Heart left ventricle (tissue), 16 donors: Measurements from ENCODE around the gene GPRC5D. TPM values are rescaled to one million over a fixed set of nuclear protein-coding genes. Genes with fewer than 3 reads are reported as not detected.

ENCODE experiments used
- ATAC-seq, 4 donors: fragments of 200-7000 bp; cut with Tn5 transposase; one replicate each; pipeline ENCODE4 v1.9.1; 2020 to 2022; ENCODE audit warnings: moderate library complexity in 4 of 4, mild to moderate bottlenecking in 3 of 4, moderate number of reproducible peaks in 1 of 4
- DNase-seq, 5 donors: peaks; one replicate each; pipeline ENCODE4 v3.0.0-alpha.2; 2020
- H3K27ac ChIP-seq, 12 donors: fragments of 200-600 bp; sonication (generic) in 4 of 12; one replicate each; pipeline versions ENCODE4 v1.5.0 to v1.8.0; 2016 to 2022; ENCODE audit warnings: mild to moderate bottlenecking in 2 of 12
- H3K27me3 ChIP-seq, 9 donors: fragments of 200-600 bp; sonication (generic) in 2 of 9; one replicate each; pipeline versions ENCODE4 v1.5.1 to v1.8.0; 2016 to 2022; ENCODE audit warnings: mild to moderate bottlenecking in 3 of 9
- H3K36me3 ChIP-seq, 9 donors: fragments of 200-600 bp; sonication (generic) in 2 of 9; one replicate each; pipeline versions ENCODE4 v1.5.0 to v1.8.0; 2018 to 2022; ENCODE audit warnings: mild to moderate bottlenecking in 2 of 9
- H3K4me1 ChIP-seq, 12 donors: fragments of 200-600 bp; sonication (generic) in 4 of 12; one replicate each; pipeline versions ENCODE4 v1.5.0 to v1.8.0; 2016 to 2022; ENCODE audit warnings: mild to moderate bottlenecking in 3 of 12
- H3K4me3 ChIP-seq, 12 donors: fragments of 200-600 bp; sonication (generic) in 4 of 12; one replicate each; pipeline versions ENCODE4 v1.5.0 to v1.8.0; 2017 to 2022; ENCODE audit warnings: mild to moderate bottlenecking in 9 of 12, moderate library complexity in 4 of 12
- H3K9me3 ChIP-seq, 12 donors: fragments of 200-600 bp; sonication (generic) in 4 of 12; one replicate each; pipeline versions ENCODE4 v1.5.0 to v1.8.0; 2016 to 2022; ENCODE audit warnings: mild to moderate bottlenecking in 1 of 12
- CTCF ChIP-seq, 12 donors: fragments of 200-600 bp; sonication (generic) in 4 of 12; IDR thresholded peaks; one replicate each; pipeline versions ENCODE4 v1.5.0 to v1.8.0; 2018 to 2022; ENCODE audit warnings: antibody characterized with exemption in 12 of 12, mild to moderate bottlenecking in 5 of 12
- POLR2A ChIP-seq, 2 donors: fragments of 450-650 bp; IDR thresholded peaks; one replicate each; pipeline ENCODE4 v1.6.1; 2017; ENCODE audit warnings: antibody characterized with exemption in 2 of 2, mild to moderate bottlenecking in 2 of 2, moderate library complexity in 2 of 2
- WGBS, 4 donors: extraction: QIAGEN DNeasy Blood & Tissue Kit in 2 of 4; methylation state at CpG; one replicate each; pipeline versions ENCODE4 v1.1.5 to v1.1.7; 2013 to 2018; 5-methylcytosine and 5-hydroxymethylcytosine counted together
- intact Hi-C, 10 donors: fragments of 100-400 bp; cut with DNase I; formaldehyde crosslinking; loops; one replicate each; pipeline versions ENCODE4 v1.11.1 to v1.14.2; 2022
- polyA plus RNA-seq, 2 donors: library from polyadenylated mRNA; stranded (reverse); fragments of 200-250 nt; gene quantifications; one replicate each; pipeline ENCODE4 v1.2.3, GENCODE V29; 2013
- total RNA-seq, 9 donors: library from RNA; depleted of rRNA in 2 of 9; stranded (reverse); fragments of >200 nt in 2 of 9; fragmentation: NEBNext Ultra II Directional in 3 of 9; extraction: Animal tissue kit (Norgen Biotek cat#: 25700) in 3 of 9; gene quantifications; one replicate each; pipeline versions ENCODE4 v1.1.0 to v1.2.4, GENCODE V29; 2016 to 2023
- donor health status: ischemic (EF 13 %, LVEDD 7.1; RV severe dilation, severe dysfunction).
- donor health status: healthy with polysubstance abuse.
- donor health status: DM: no; HTN: yes; CAD: no.
- donor health status: DM: no; HTN: no; CAD: no.
- donor health status: ischemic (EF 25% LVEDD 6.9; RV normal size, moderate dysfunction).
- donor health status: ischemic (EF 25% LVEDD 5.7; RV mildly dilated, moderate dysfunction).
- donor health status: healthy.
- donor health status: DM: yes; HTN: yes; CAD: no.
- donor health status: ischemic (EF 35%, LVEDD 5.7; RV mildly dilated, moderate dysfunction).
- donor health status: nonischemic (EF 11% LVEDD 7.7; RV severe dilation, severe dysfunction).
- donor health status: DM: yes; HTN: yes; CAD: no.
- donor health status: PGD.
- donor health status: ischemic (EF 29% LVEDD 5.4; RV normal size, mild dysfunction).
- donor health status: nonischemic (EF 23%, LVEDD 6.1; RV moderate dilation, normal function).

Gene GPRC5D
- total and polyA plus RNA-seq, 11 donors = 0.11 TPM; not detected in 10

DNA sequence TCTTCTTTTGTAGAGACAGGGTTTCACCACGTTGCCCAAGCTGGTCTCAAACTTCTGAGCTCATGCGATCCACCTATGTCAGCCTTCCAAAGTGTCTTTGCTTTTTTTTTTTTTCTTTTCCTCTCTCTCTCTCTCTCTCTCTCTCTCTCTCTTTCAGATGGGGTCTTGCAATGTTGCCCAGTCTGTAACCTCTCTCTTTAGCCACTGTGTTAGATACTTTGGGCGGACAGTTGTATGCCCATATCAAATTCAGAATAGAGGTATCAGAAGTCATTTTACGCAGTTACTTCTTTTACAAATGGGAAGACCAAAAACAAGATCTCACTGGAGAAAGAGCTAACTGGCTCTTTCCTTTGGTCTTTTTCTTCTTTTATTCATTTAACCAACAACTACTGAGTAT, 41.4 kb upstream of the GPRC5D start:
- ATAC-seq = no peak
- Histone ChIP-seq H3K27me3 (no peaks in the 10 kb centered on the region), H3K4me3 (peak overlapping the region in 1 of 12 donors; percentile 9), H3K36me3 (peaks cover 0 to 14% (median 9%) of the 10 kb centered on the region in 9 donors), H3K4me1 (peaks cover 0 to 33% (median 14%) of the 10 kb centered on the region in 12 donors), H3K27ac (peak overlapping the region in 5 of 12 donors; percentile 6 to 90 (median 31)), H3K9me3 (no peaks in the 10 kb centered on the region)
- WGBS, 4 donors = 96 to 99% (median 98%) methylated on average over 4 of the region's 4 CpGs
- no peak for DNase-seq
- TF ChIP-seq POLR2A (IDR thresholded peaks at IDR 0.05) (no peak), CTCF (IDR thresholded peaks at IDR 0.05) (no peak)
- intact Hi-C loops = no loop called here

GRCh38 chr12:12992418-12993130, 40.6 kb upstream of the GPRC5D start:
- ATAC-seq = peak; percentile 38 to 77 (median 66)
- H3K9me3 ChIP-seq = no peaks in the 10 kb centered on the region
- peak overlapping the region in 6 of 12 donors; percentile 6 to 90 (median 22) for H3K27ac ChIP-seq
- peaks cover 0 to 22% (median 17%) of the 10 kb centered on the region in 9 donors for H3K36me3 ChIP-seq
- H3K4me3 ChIP-seq = peak overlapping the region in 5 of 12 donors; percentile 5 to 27 (median 13)
- intact Hi-C loops = no loop called here
- no peak for TF ChIP-seq POLR2A (IDR thresholded peaks at IDR 0.05)
- TF ChIP-seq CTCF (IDR thresholded peaks at IDR 0.05) = no peak
- H3K4me1 ChIP-seq = peaks cover 0 to 26% (median 12%) of the 10 kb centered on the region in 12 donors
- peak in 3 of 5 donors; percentile 35 to 54 (median 46) for DNase-seq
- 60 to 78% (median 69%) methylated on average over 8 of the region's 8 CpGs for WGBS, 4 donors
- H3K27me3 ChIP-seq = no peaks in the 10 kb centered on the region

- TF ChIP-seq POLR2A (IDR thresholded peaks at IDR 0.05) (no peak), CTCF (IDR thresholded peaks at IDR 0.05) (no peak)
- Histone ChIP-seq H3K4me1 (peaks cover 0 to 11% (median 2%) of the 10 kb centered on the region in 12 donors), H3K9me3 (no peaks in the 10 kb centered on the region), H3K27me3 (no peaks in the 10 kb centered on the region), H3K4me3 (no peak overlapping the region), H3K27ac (no peak overlapping the region), H3K36me3 (peaks cover 0 to 37% (median 33%) of the 10 kb centered on the region in 9 donors)
- intact Hi-C loops = no loop called here
- DNase-seq (no peak), ATAC-seq (no peak)
- WGBS, 4 donors = 65 to 75% (median 73%) methylated on average over 7 of the region's 7 CpGs
Measured at GRCh38 chr12:12990700-12991468, 38.9 kb upstream of the GPRC5D start.

GRCh38 chr12:12987421-12987820, 35.5 kb upstream of the GPRC5D start:
- ATAC-seq = no peak

More at GRCh38 chr12:12987421-12987820, 35.5 kb upstream of the GPRC5D start:
- TF ChIP-seq POLR2A (IDR thresholded peaks at IDR 0.05) (no peak), CTCF (IDR thresholded peaks at IDR 0.05) (no peak)
- Histone ChIP-seq H3K36me3 (peaks cover 0 to 66% (median 50%) of the 10 kb centered on the region in 9 donors), H3K9me3 (no peaks in the 10 kb centered on the region), H3K27me3 (no peaks in the 10 kb centered on the region), H3K4me3 (no peak overlapping the region), H3K27ac (no peak overlapping the region), H3K4me1 (peaks cover 0 to 6% (median 0%) of the 10 kb centered on the region in 12 donors)
- DNase-seq = no peak
- intact Hi-C loops = loop anchor here in 5 of 10 donors (5.0 to 10.0 kb wide), 3 partner anchors 70 to 247 kb away; no protein-coding TSS in a partner anchor
- 76 to 89% (median 77%) methylated on average over 5 of the region's 5 CpGs for WGBS, 4 donors
